Neural progenitor cell (in vitro differentiated cells): ENCODE measurements around the gene RAB40B. TPM values are rescaled to one million over a fixed set of nuclear protein-coding genes. Genes with fewer than 3 reads are reported as not detected.

Experiments
- DNase-seq: peaks from one replicate; pipeline ENCODE4 v3.0.0-alpha.2; 2016; ENCODE audit warnings: low spot score
- H2AFZ ChIP-seq: fragments of 200-600 bp; sonication (generic); replicated peaks from 2 replicates; pipeline ENCODE4 v1.6.1; 2016; ENCODE audit warnings: antibody characterized with exemption
- H3F3A ChIP-seq: fragments of 200-600 bp; sonication (generic); 2 replicates; pipeline ENCODE4 v1.6.1; 2016; ENCODE audit warnings: antibody characterized with exemption, low read depth
- H3K27ac ChIP-seq: fragments of 200-600 bp; sonication (generic); 2 replicates; pipeline ENCODE4 v1.5.1; 2016; ENCODE audit warnings: mild to moderate bottlenecking
- H3K27me3 ChIP-seq: fragments of 200-600 bp; sonication (generic); 2 replicates; pipeline ENCODE4 v1.6.1; 2016; ENCODE audit warnings: mild to moderate bottlenecking, moderate library complexity
- H3K36me3 ChIP-seq: fragments of 200-600 bp; sonication (generic); 2 replicates; pipeline ENCODE4 v1.5.1; 2016
- H3K4me1 ChIP-seq: fragments of 200-600 bp; sonication (generic); 2 replicates; pipeline ENCODE4 v1.6.1; 2016; ENCODE audit warnings: mixed run types
- H3K4me2 ChIP-seq: fragments of 200-600 bp; sonication (generic); 2 replicates; pipeline ENCODE4 v1.6.1; 2016
- H3K4me3 ChIP-seq: fragments of 200-600 bp; sonication (generic); 2 replicates; pipeline ENCODE4 v1.5.1; 2016
- H3K79me2 ChIP-seq: fragments of 200-600 bp; sonication (generic); 2 replicates; pipeline ENCODE4 v1.6.1; 2016; ENCODE audit warnings: low read depth
- H3K9ac ChIP-seq: fragments of 200-600 bp; sonication (generic); 2 replicates; pipeline ENCODE4 v1.6.1; 2016
- H3K9me3 ChIP-seq: fragments of 200-600 bp; sonication (generic); 2 replicates; pipeline ENCODE4 v1.5.1; 2016; ENCODE audit warnings: low read depth
- H4K20me1 ChIP-seq: fragments of 200-600 bp; sonication (generic); 2 replicates; pipeline ENCODE4 v1.6.1; 2016; ENCODE audit warnings: low read depth
- H3K27ac Mint-ChIP-seq: 3 replicates; pipeline ENCODE4 v1.8.0; 2021; ENCODE audit warnings: mixed read lengths
- H3K27me3 Mint-ChIP-seq: 2 replicates; pipeline ENCODE4 v1.8.0; 2022; ENCODE audit warnings: low read depth, mild to moderate bottlenecking, inconsistent platforms, moderate library complexity, mixed read lengths; ENCODE audit not compliant: insufficient read depth
- H3K36me3 Mint-ChIP-seq: 3 replicates; pipeline ENCODE4 v1.8.0; 2021; ENCODE audit warnings: mixed read lengths
- H3K4me1 Mint-ChIP-seq: 3 replicates; pipeline ENCODE4 v1.8.0; 2021; ENCODE audit warnings: mixed read lengths
- H3K4me3 Mint-ChIP-seq: 3 replicates; pipeline ENCODE4 v1.8.0; 2021; ENCODE audit warnings: mild to moderate bottlenecking, moderate library complexity, mixed read lengths
- H3K9me3 Mint-ChIP-seq: 3 replicates; pipeline ENCODE4 v1.8.0; 2020; ENCODE audit warnings: mixed read lengths
- CTCF ChIP-seq: fragments of 200-600 bp; sonication (generic); IDR thresholded peaks from 2 replicates; pipeline ENCODE4 v1.5.1; 2017; ENCODE audit warnings: antibody characterized with exemption, mild to moderate bottlenecking
- EZH2 ChIP-seq: fragments of 200-600 bp; sonication (generic); IDR thresholded peaks from 2 replicates; pipeline ENCODE4 v1.6.1; 2017; ENCODE audit warnings: antibody characterized with exemption, mild to moderate bottlenecking, moderate library complexity
- EZH2phosphoT487 ChIP-seq: fragments of 200-600 bp; sonication (generic); IDR thresholded peaks from 2 replicates; pipeline ENCODE4 v1.6.1; 2017; ENCODE audit warnings: antibody characterized with exemption
- total RNA-seq: library from RNA; depleted of rRNA; stranded (reverse); fragments of >200 nt; gene quantifications from 2 replicates; pipeline ENCODE4 v1.2.3, GENCODE V29; 2015; ENCODE audit warnings: low replicate concordance

RAB40B gene
- total RNA-seq, 1 donor from 2014 or later: 5.6 TPM

- H3K9ac ChIP-seq: peak within 1 kb of the TSS; percentile 82
- H3K27ac ChIP-seq: no peak within 1 kb of the TSS
- no peaks in the 10 kb centered on the region for H3K9me3 ChIP-seq
- H3K4me2 ChIP-seq: peak within 1 kb of the TSS; percentile 87
- H3K4me1 ChIP-seq: no peaks in the 10 kb centered on the region
- Mint-ChIP-seq H3K4me1 (peaks cover 14% of the 10 kb centered on the region), H3K27me3 (peaks cover 3% of the 10 kb centered on the region), H3K4me3 (peak within 1 kb of the TSS; percentile 96), H3K36me3 (peaks cover 9% of the 10 kb centered on the region), H3K9me3 (no peaks in the 10 kb centered on the region), H3K27ac (no peak within 1 kb of the TSS)
- H3K36me3 ChIP-seq: no peaks in the 10 kb centered on the region
- DNase-seq: peak; percentile 98
- H3K4me3 ChIP-seq: peak within 1 kb of the TSS; percentile 90
- H3F3A ChIP-seq: no peaks in the 10 kb centered on the region
- peaks cover 11% of the 10 kb centered on the region for H4K20me1 ChIP-seq
- TF ChIP-seq CTCF: no peak
- no peak for TF ChIP-seq EZH2phosphoT487
- TF ChIP-seq EZH2: no peak
- H2AFZ ChIP-seq: peak within 1 kb of the TSS; percentile 98
- no peaks in the 10 kb centered on the region for H3K27me3 ChIP-seq
- peaks cover 15% of the 10 kb centered on the region for H3K79me2 ChIP-seq
These were observed 17.9 kb upstream of the RAB40B start, which contains the start of gene FN3KRP for GRCh38 chr17:82716203-82717010. TSS of gene FN3KRP (plus strand) at chr17:82716706. CDS start at chr17:82716756, 50 bp downstream.

- no peak overlapping the region for H3K4me2 ChIP-seq
- no peaks in the 10 kb centered on the region for H3K4me1 ChIP-seq
- H3K27me3 ChIP-seq: no peaks in the 10 kb centered on the region
- DNase-seq: no peak
- TF ChIP-seq EZH2 (no peak), CTCF (no peak), EZH2phosphoT487 (no peak)
- Mint-ChIP-seq H3K4me3 (peak overlapping the region; percentile 10), H3K27ac (no peak overlapping the region), H3K27me3 (peaks cover 2% of the 10 kb centered on the region), H3K36me3 (peaks cover 3% of the 10 kb centered on the region), H3K4me1 (peaks cover 14% of the 10 kb centered on the region), H3K9me3 (no peaks in the 10 kb centered on the region)
- H3K79me2 ChIP-seq: peaks cover 14% of the 10 kb centered on the region
- peaks cover 8% of the 10 kb centered on the region for H4K20me1 ChIP-seq
- no peaks in the 10 kb centered on the region for H3F3A ChIP-seq
- no peak overlapping the region for H3K27ac ChIP-seq
- no peak overlapping the region for H3K4me3 ChIP-seq
- H3K9me3 ChIP-seq: no peaks in the 10 kb centered on the region
- no peak overlapping the region for H3K9ac ChIP-seq
- H3K36me3 ChIP-seq: no peaks in the 10 kb centered on the region
- no peak overlapping the region for H2AFZ ChIP-seq
These were observed 14.7 kb upstream of the RAB40B start for GRCh38 chr17:82713071-82713723.

- H3K27me3 Mint-ChIP-seq: peaks cover 6% of the 10 kb centered on the region
- no peaks in the 10 kb centered on the region for H3K27me3 ChIP-seq
- no peak overlapping the region for H3K4me3 ChIP-seq
- H3K4me2 ChIP-seq: no peak overlapping the region
- H3K79me2 ChIP-seq: no peaks in the 10 kb centered on the region
- H3K36me3 Mint-ChIP-seq: no peaks in the 10 kb centered on the region
- no peak overlapping the region for H3K27ac ChIP-seq
- H3K36me3 ChIP-seq: no peaks in the 10 kb centered on the region
- no peaks in the 10 kb centered on the region for H3K9me3 ChIP-seq
- peaks cover 8% of the 10 kb centered on the region for H3K4me1 Mint-ChIP-seq
- no peaks in the 10 kb centered on the region for H3K4me1 ChIP-seq
- no peak overlapping the region for H2AFZ ChIP-seq
- no peaks in the 10 kb centered on the region for H3K9me3 Mint-ChIP-seq
- no peaks in the 10 kb centered on the region for H4K20me1 ChIP-seq
- no peaks in the 10 kb centered on the region for H3F3A ChIP-seq
- H3K4me3 Mint-ChIP-seq: no peak overlapping the region
- no peak for TF ChIP-seq EZH2phosphoT487
- TF ChIP-seq EZH2: no peak
- TF ChIP-seq CTCF: no peak
- DNase-seq: peak; percentile 26
- no peak overlapping the region for H3K9ac ChIP-seq
- no peak overlapping the region for H3K27ac Mint-ChIP-seq
These were observed 12.2 kb upstream of the RAB40B start for GRCh38 chr17:82710499-82711232.
